ENCODE measurements around the gene ZC3H11A.
"Not testable (repeated sequence)": the region's sequence is repeated elsewhere in the genome, so short reads cannot be mapped to it uniquely, and the experiment has no call there.

Gene ZC3H11A

DNA sequence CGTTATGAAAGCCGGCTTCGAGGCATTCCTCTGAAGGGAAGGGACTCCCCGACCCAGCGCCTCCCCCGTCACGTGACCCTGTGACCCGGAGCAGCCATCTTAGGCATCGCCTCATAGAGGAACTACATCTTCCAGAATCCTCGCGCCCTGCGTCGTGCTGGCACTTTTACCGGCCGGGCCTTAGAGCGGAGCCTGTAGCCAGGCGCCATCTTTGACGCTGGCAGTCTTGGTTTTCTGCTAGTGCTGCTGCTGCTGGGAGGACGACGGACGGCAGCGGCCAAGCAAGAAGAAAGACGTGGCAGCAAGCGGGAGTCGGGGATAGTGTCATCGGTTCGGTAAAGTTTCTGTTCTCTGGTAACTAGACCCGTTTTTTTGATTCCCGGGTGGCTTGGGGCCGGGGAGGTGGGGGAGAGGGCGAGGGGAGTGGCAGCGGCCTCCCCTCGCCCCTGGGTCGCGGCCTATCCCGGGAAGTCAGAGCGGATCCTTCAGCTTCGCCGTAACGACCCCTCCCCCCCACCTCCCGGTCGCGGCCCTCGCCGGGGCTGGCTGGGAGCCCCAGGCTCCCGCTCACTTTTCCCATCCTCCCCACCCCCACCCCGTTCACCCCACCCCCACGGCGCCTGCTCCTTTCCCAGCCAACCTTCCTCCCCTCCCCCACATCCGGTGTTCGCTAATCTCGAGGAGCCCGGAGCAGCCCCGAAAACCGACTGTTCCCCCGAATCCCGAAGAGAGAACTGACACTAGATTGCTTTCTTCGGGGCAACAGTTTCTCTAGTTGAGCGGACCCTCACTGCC, at the start of gene ZC3H11A, which contains the start of gene ZBED6:
Gene ZC3H11A, plus strand, starts transcription at position 183 of the 795 bp plus-strand sequence. CDS start 21,448 bp downstream, outside the sequence.
Gene ZBED6, plus strand, starts transcription at position 183 of the 795 bp plus-strand sequence. CDS start 1,900 bp downstream, outside the sequence.
- Mint-ChIP-seq H3K27ac (peak within 1 kb of the TSS; percentile 97), H3K36me3 (ENCODE audit: low read depth) (peaks cover 42% of the 10 kb centered on the region), H3K4me1 (ENCODE audit: low read depth) (peaks cover 50% of the 10 kb centered on the region), H3K27me3 (no peaks in the 10 kb centered on the region), H3K4me3 (peak within 1 kb of the TSS; percentile 94), H3K9me3 (peaks cover 8% of the 10 kb centered on the region)

DNA sequence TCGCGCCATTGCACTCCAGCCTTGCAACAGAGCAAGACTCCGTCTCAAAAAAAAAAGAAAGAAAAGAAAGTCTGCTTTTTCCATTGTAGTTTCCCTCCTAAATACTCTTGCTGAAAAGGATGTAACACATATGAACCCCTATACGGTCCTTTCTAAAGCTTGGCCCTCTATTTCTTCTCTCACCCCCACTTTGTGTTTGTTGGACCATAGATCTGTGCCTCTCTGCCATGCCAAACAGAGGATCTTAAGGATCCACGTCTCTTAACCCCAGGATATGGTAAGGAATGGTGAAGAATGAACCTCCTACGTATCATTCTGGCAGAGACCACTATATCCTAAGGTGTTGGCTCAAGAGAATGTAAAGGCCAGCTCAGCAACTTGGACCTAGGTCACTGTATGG, 49.1 kb upstream of the ZC3H11A start:
- Mint-ChIP-seq H3K27ac (no peak overlapping the region), H3K9me3 (no peaks in the 10 kb centered on the region), H3K27me3 (no peaks in the 10 kb centered on the region), H3K4me3 (no peak overlapping the region), H3K4me1 (ENCODE audit: low read depth) (peaks cover 17% of the 10 kb centered on the region), H3K36me3 (ENCODE audit: low read depth) (peaks cover 8% of the 10 kb centered on the region)

DNA sequence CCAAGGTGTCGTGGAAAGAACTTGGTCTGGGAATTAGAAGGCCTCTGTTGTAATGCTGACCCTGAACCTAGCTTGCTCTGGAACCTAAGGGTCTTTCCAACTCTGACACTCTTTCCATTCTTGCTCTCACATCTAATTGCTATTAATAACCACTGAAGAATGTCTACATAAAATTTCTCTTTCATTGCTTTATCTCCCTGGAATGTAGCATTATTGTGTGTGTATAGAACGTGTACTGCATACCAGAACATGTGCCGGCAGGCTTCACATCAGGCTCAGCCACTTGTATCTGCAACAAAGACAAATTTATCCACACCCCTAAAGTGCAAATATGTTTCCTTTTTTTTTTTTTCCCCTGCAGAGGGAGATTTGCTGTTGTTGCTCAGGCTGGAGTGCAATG, 44.4 kb upstream of the ZC3H11A start:
- H3K4me3 Mint-ChIP-seq, result no peak overlapping the region
- no peak overlapping the region for H3K27ac Mint-ChIP-seq
- H3K36me3 Mint-ChIP-seq (ENCODE audit: low read depth), result no peaks in the 10 kb centered on the region
- H3K9me3 Mint-ChIP-seq, result no peaks in the 10 kb centered on the region
- peaks cover 30% of the 10 kb centered on the region for H3K4me1 Mint-ChIP-seq (ENCODE audit: low read depth)
- no peaks in the 10 kb centered on the region for H3K27me3 Mint-ChIP-seq

DNA sequence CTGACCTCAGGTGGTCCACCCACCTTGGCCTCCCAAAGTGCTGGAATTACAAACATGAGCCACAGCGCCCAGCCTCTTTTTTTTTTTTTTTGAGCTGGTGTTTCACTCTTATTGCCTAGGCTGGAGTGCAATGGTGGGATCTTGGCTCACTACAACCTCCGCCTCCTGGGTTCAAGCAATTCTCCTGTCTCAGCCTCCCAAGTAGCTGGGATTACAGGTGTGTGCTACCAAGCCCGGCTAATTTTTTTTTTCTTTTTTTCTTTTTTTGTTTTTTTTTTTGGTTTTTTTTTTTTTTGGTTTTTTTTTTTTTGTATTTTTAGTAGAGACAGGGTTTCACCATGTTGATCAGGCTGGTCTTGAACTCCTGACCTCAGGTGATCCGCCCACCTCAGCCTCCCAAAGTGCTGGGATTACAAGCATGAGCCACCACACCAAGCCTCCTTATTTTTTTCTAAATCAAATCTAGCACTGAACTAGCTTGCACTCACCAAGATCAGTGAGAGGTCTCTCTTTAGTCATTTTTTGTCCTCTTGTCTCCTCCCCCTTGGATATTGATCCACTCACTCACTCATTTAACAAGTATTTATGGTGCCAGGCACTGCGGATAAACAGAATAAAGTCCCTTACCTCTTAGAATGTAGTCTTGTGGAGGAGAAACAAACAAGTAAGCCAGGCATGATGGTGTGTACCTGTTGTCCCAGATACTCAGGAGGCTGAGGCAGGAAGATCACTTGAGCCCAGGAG, 43.6 kb upstream of the ZC3H11A start:
- H3K9me3 Mint-ChIP-seq; H3K36me3 Mint-ChIP-seq (ENCODE audit: low read depth); H3K27me3 Mint-ChIP-seq; H3K4me3 Mint-ChIP-seq; H3K27ac Mint-ChIP-seq: not testable (repeated sequence)
- H3K4me1 Mint-ChIP-seq (ENCODE audit: low read depth), result peaks cover 37% of the 10 kb centered on the region

DNA sequence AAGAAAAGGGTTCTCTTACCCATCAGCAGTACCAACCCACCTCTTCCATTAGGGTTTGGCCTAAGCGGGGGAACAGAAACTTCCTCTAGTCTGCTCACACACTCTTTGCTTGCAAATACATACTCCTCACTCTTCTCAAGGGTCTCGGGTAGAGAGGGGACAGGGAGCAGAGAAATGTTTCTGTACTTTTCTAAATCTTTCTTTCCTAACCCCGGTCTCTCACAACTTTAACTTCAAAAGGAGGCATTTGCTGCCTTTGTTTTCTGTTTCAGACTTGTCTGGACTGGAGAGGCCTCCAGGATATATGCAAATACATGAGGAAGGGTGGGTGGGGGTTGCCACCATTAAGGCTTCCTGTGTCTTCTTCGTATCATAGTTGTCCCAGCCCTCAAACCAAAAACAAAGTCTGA, 41.0 kb upstream of the ZC3H11A start:
- Mint-ChIP-seq H3K27ac (peak overlapping the region; percentile 92), H3K4me1 (ENCODE audit: low read depth) (peaks cover 39% of the 10 kb centered on the region), H3K36me3 (ENCODE audit: low read depth) (no peaks in the 10 kb centered on the region), H3K9me3 (no peaks in the 10 kb centered on the region), H3K27me3 (no peaks in the 10 kb centered on the region), H3K4me3 (peak overlapping the region; percentile 6)

DNA sequence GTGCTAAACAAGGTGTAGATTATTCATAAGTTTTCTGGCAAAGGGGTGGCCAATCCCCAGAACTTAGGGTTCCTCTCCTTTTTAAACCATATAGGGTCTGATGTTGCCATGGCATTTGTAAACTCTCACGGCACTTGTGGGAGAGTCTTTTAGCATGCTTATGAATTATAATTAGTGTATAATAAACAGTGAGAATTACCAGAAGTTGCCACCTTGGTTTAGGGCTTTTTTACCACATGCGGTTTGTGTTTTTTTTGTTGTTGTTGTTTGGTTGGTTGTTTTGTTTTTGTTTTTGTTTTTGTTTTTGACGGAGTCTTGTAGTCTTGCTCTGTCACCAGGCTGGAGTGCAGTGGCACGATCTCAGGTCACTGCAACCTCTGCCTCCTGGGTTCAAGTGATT, 39.4 kb upstream of the ZC3H11A start:
- Mint-ChIP-seq H3K4me1 (ENCODE audit: low read depth) (peaks cover 39% of the 10 kb centered on the region), H3K36me3 (ENCODE audit: low read depth) (no peaks in the 10 kb centered on the region), H3K4me3 (no peak overlapping the region), H3K9me3 (no peaks in the 10 kb centered on the region), H3K27ac (no peak overlapping the region), H3K27me3 (no peaks in the 10 kb centered on the region)

DNA sequence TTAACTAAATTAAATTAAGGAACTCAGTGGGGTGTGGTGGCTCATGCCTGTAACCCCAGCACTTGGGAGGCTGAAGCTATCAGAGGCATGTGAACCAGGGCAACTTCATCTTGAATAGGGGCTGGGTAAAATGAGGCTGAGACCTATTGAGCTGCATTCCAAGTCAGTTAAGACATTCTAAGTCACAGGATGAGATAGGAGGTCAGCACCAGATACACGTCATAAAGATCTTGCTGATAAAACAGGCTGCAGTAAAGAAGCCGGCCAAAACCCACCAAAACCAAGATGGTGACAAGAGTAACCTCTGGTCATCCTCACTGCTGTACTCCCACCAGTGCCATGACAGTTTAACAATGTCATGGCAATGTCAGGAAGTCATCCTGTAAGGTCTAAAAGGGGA, 36.7 kb upstream of the ZC3H11A start:
- not testable (repeated sequence) for H3K36me3 Mint-ChIP-seq (ENCODE audit: low read depth); H3K27ac Mint-ChIP-seq; H3K9me3 Mint-ChIP-seq; H3K27me3 Mint-ChIP-seq; H3K4me3 Mint-ChIP-seq
- peaks cover 49% of the 10 kb centered on the region for H3K4me1 Mint-ChIP-seq (ENCODE audit: low read depth)

DNA sequence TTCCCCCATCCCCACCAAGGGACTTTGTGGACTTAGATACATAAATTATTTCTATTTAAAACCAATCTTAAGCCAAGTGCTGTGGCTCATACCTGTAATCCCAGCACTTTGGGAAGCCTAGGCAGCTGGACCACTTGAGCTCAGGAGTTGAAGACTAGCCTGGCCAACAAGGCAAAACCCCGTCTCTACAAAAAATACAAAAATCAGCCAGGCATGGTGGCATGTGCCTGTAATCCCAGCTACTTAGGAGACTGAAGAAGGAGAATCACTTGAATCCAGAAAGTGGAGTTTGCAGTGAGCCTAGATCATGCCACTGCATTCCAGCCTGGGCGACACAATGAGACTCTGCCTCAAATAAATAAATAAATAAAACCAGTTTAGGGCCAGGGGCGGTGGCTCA, 34.9 kb upstream of the ZC3H11A start:
- no peak overlapping the region for H3K4me3 Mint-ChIP-seq

DNA sequence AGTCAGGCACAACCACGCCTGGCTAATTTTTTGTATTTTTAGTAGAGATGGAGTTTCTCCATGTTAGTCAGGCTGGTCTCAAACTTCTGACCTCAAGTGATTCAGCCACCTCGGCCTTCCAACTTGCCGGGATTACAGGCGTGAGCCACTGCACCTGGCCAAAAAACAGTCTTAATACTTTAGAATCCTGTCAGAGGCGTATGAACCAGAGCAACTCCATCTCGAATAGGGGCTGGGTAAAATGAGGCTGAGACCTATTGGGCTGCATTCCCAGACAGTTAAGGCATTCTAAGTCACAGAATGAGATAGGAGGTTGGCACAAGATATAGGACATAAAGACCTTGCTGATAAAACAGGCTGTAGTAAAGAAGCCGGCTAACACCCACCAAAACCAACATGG, 33.5 kb upstream of the ZC3H11A start:
- peaks cover 47% of the 10 kb centered on the region for H3K4me1 Mint-ChIP-seq (ENCODE audit: low read depth)
- H3K9me3 Mint-ChIP-seq; H3K4me3 Mint-ChIP-seq; H3K36me3 Mint-ChIP-seq (ENCODE audit: low read depth); H3K27me3 Mint-ChIP-seq: not testable (repeated sequence)
- peak overlapping the region; percentile 100 for H3K27ac Mint-ChIP-seq

More for the DNA sequence above, 34.9 kb upstream of the ZC3H11A start:
- Mint-ChIP-seq H3K27ac (no peak overlapping the region), H3K27me3 (no peaks in the 10 kb centered on the region), H3K9me3 (no peaks in the 10 kb centered on the region), H3K36me3 (ENCODE audit: low read depth) (peaks cover 1% of the 10 kb centered on the region), H3K4me1 (ENCODE audit: low read depth) (peaks cover 49% of the 10 kb centered on the region)

DNA sequence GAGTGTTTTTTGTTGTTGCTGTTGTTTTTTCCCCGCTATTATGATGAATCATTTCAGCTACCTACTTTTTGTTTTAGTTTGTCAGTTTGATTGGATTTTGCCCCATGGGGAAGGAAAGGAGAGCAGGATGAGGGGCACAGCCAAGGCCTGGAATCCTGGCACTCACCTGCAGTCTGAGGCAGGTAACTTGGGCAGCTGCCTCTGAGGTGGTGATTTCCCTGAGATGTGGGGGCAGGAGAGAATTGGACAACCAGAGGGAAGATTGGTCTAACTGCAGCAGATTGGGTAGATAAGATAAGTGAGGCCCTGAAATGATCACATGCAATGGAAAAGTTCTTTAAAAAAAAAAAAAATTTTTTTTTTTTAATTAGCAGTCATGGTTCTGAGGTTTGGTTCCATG, 31.9 kb upstream of the ZC3H11A start:
- Mint-ChIP-seq H3K36me3 (ENCODE audit: low read depth) (peaks cover 14% of the 10 kb centered on the region), H3K27ac (peak overlapping the region; percentile 100), H3K4me1 (ENCODE audit: low read depth) (peaks cover 56% of the 10 kb centered on the region), H3K4me3 (peak overlapping the region; percentile 34), H3K9me3 (no peaks in the 10 kb centered on the region), H3K27me3 (no peaks in the 10 kb centered on the region)

DNA sequence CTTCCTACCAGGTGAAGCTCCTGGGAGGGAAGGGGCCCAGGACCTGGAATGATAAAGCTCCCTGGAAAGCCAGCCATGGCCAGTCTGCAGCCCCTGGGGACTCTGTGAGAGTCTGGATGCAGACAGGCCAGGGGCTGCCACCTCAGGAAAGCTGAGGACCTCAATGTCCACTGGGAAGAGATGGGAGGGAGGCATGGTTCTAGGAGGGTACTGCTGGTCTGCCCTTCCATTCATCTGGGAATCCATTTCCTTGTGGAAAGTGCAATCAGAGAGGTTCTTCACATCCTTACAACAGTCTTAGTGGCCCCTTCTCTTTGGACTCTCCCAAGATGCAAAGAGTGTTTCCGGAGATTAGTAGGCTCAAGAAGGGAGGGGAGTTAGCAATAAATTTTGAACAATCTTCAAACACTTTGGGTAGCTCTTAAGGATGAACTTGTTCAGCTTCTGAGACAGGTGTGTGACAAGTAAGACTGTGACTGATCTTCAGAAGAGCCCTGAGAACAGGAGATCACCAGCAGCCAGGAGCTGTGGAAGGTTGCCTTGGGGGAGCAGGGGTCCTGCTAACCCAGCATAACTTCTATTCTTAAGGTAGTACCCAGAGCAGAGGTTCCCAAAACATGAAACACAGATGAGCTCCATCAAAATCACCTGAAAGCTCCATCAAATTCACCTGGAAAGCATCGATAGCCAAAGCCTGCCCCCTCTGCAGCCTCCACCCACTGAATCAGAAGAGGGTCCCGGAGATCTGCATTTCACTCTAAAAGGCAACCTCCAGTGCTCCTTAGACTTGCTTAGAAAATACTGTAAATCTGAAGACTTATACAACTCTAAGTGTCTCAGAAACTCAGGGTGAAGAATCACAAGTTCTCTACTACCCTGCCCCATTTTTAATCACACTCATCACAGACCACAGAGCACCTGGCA, 31.1 kb upstream of the ZC3H11A start:
- no peaks in the 10 kb centered on the region for H3K27me3 Mint-ChIP-seq
- H3K4me3 Mint-ChIP-seq, result peak overlapping the region; percentile 99
- peak overlapping the region; percentile 100 for H3K27ac Mint-ChIP-seq
- peaks cover 16% of the 10 kb centered on the region for H3K36me3 Mint-ChIP-seq (ENCODE audit: low read depth)
- H3K9me3 Mint-ChIP-seq, result no peaks in the 10 kb centered on the region
- H3K4me1 Mint-ChIP-seq (ENCODE audit: low read depth), result peaks cover 60% of the 10 kb centered on the region

DNA sequence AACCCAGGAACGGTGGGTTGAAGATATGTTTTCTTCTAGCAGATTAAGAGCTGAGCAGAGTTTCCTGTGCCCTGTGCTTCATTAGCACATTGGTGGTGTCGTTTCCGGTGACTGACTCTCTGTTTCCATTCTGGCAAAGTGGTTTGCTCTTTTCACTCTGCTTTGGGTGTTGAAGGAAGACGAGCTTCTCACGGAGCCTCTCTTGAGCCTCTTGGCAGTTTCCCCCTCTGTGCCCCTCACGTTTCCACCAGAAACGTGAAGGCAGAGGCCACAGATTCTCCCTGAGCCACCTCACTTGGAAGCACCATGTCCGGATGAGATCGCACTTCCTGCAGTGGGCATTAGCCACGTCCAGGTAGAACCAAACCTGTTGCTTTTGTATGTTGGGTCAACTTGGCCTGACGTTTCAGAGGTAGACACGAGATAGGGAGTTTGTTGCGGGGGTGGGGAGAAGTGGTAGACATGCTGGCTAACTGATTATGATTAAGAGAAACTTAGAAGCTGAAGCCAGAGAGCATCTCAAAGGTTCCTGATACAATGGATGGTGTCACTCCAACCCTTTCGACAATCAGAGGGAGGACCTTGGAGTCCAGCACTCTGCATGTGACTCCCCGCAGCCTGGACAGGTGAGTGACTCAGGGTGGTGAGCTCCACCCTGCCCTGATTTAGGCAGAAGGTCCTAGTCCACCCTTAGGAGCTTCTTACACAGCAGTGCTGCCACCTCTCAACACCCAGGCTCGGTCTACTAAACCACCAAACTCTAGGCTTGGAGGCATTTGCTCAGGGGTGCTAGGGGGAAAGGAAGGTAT, 30.2 kb upstream of the ZC3H11A start, which contains the start of gene LAX1:
Gene LAX1, plus strand, starts transcription at position 155 of the 809 bp plus-strand sequence. Its CDS starts 383 bp downstream, at position 538.
- peaks cover 60% of the 10 kb centered on the region for H3K4me1 Mint-ChIP-seq (ENCODE audit: low read depth)
- peak within 1 kb of the TSS; percentile 100 for H3K27ac Mint-ChIP-seq
- no peaks in the 10 kb centered on the region for H3K9me3 Mint-ChIP-seq
- H3K4me3 Mint-ChIP-seq, result peak within 1 kb of the TSS; percentile 99
- H3K36me3 Mint-ChIP-seq (ENCODE audit: low read depth), result peaks cover 16% of the 10 kb centered on the region
- H3K27me3 Mint-ChIP-seq, result no peaks in the 10 kb centered on the region

DNA sequence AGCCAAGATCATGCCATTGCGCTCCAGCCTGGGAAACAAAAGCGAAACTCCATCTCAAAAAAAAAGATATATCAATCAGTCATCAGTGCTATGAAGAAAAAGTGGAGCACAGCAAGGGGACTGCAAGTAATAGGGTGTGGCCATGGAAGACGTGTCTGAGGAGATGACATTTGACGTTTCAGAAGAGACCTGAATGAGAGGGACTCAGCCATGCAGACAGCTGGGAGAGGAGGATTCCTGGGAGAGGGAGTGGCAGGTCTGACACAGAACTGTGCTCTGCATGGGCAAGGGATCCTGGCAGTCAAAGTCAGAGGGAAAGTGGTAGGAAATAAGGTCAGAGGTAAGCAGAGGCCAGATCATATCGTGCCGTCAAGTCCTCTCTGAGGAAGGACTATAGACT, 27.2 kb upstream of the ZC3H11A start:
- H3K4me3 Mint-ChIP-seq, result peak overlapping the region; percentile 50
- H3K9me3 Mint-ChIP-seq, result no peaks in the 10 kb centered on the region
- no peaks in the 10 kb centered on the region for H3K27me3 Mint-ChIP-seq
- H3K36me3 Mint-ChIP-seq (ENCODE audit: low read depth), result peaks cover 33% of the 10 kb centered on the region
- H3K4me1 Mint-ChIP-seq (ENCODE audit: low read depth), result peaks cover 53% of the 10 kb centered on the region
- peak overlapping the region; percentile 86 for H3K27ac Mint-ChIP-seq

Data from stimulated activated naive CD8-positive, alpha-beta T cell treated with anti-CD3 and anti-CD28 coated beads, Interleukin-15, Interleukin-2, amounts not matched to agents 100 ng/mL and 50 ng/mL, for 24 hours (primary cell).